Islet of Langerhans (tissue), 1 donor: ENCODE measurements around the gene ADAM15.

Source experiments
- FAIRE-seq: peaks from one replicate; lab custom pipeline; 2011; peaks lifted over from hg19 to GRCh38; lab: Jason Lieb, UNC

ADAM15 gene

DNA sequence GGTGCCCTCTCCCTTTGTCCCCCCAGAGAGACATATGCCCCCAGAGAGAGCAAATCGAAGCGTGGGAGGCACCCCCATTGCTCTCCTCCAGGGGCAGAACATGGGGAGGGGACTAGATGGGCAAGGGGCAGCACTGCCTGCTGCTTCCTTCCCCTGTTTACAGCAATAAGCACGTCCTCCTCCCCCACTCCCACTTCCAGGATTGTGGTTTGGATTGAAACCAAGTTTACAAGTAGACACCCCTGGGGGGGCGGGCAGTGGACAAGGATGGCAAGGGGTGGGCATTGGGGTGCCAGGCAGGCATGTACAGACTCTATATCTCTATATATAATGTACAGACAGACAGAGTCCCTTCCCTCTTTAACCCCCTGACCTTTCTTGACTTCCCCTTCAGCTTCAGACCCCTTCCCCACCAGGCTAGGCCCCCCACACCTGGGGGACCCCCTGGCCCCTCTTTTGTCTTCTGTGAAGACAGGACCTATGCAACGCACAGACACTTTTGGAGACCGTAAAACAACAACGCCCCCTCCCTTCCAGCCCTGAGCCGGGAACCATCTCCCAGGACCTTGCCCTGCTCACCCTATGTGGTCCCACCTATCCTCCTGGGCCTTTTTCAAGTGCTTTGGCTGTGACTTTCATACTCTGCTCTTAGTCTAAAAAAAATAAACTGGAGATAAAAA, 35.9 kb downstream of the ADAM15 start:
- FAIRE-seq: no peak

DNA sequence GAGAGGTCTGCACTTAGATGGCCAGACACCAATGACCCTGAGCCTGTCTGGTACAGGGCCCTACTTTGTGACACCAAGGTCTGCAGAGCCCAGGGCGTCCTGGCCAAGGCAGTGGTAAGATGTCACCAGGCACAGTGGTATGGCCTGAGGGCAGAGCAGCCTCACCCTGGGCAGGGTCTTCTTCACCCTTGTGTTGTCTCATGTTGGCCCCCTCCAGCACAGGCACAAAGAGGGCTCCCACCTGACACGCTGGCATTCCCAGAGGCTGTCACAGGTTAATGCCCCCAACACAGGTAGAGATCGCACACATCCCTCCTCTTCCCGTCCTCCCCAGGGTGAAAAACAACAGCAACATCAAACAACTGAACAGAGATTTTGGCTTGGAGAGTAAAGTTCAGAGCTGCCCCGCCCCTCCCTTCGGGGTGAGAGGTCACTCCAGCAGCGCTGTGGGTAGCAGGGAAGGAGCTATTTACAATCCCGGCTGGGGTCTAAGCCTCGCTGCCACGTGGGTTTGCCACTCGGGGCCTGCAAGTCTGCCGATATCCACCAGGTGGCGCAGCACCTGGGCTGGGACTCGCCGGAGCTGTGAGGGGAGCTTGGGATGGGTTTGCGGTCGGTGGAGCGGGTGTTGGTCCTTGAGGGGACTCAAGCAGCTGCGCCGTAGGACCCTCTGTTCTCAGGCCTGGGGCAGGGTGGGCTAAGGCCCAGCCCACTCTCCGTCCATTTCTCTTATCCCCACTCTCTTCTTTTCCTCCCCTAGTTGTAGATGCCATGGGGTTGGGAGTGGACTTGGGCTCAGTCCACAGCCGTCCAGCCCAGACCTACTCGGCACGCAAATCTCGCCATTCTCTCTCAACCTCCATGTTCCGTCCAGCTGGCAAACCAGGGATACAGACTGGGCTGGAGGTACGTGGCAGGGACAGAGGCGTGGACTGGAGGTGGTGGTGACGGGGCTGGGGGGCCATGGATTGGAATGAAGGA, 40.2 kb downstream of the ADAM15 start:
- no peak for FAIRE-seq

DNA sequence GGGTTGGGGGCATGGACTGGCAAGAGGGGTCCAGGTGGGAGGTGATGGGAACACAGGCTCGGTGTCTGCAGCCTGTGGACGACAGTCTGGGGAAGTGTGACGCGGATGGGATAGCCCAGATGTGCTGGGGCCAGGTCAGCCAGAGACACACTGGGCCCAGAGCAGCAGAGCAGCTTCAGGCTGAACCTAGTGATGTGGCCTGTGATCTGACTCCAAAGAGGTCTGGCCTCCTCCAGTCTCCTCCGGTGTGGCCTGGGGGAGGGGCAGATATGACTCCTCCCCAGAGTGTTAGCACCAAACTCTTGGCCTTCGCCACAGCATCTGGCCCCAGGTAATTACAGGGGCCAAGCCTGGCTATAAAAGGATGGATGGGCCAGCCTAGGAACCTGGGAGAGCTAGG, 41.0 kb downstream of the ADAM15 start:
- FAIRE-seq: no peak

DNA sequence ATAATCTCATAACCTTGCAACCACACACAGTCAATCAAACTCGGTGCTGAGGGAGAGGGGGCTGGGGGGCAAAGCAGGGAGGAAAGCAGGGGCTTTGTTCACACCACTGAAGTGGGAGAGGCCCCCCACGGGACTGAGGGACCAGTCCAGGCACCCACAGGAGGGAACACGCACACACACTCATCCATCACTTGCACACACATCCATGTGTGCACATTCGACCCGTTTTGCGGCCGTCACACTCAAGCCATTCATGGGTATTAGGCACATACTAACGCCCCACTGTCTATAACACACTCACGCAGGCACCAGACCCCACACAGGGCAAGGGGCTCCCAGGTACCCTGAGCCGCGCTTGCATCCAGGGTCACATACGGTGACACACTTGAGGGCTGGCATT, 41.5 kb downstream of the ADAM15 start:
- FAIRE-seq: no peak

DNA sequence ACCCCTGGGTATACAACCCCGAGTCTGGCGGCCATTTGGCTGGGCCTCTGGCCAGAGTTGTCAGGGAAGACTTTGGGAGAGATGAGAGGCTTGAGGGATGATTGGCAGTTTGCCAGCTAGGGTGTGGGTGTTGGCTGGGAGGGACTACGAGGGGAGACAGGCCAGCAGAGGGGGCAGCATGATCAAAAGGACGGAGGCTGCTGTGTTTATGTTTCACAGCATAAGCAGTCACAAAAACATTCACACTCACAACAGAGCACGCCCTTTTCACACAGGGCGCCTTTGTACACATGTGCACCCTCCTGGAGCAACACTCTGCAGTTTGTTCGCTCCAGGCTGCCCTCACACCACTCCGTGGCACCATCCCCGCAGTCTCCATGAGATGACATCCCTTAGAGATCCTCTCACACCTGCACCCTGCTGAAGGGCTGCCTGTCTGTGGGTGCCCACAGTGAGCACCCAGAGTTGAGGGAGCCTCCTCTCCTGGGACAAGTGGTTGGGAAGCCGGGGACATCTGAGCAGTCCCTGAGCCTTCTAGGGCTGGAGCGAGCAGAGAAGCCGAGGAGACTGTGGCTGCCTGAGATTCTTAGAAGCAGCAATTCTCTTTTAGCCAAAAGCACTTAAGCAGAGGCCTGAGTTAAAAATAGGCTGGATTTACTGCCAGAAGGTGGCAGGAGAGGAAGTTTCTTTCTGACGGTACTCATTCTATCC, 43.0 kb downstream of the ADAM15 start:
- FAIRE-seq: no peak

DNA sequence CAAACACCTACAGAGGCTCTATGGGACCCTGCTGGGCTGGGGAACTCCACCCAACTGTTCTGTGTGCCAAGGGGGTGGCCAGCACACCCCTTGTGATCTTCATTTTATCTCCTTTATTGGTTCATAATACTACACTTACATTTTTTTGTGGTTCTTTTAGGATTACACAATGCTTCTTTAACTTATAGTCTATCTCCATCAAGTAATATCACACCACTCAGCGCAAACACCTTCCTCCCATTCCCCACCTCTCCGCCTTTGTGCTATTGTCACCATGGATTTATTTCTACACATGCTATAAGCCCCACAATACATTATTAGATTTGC, 43.5 kb downstream of the ADAM15 start:
- FAIRE-seq: no peak

DNA sequence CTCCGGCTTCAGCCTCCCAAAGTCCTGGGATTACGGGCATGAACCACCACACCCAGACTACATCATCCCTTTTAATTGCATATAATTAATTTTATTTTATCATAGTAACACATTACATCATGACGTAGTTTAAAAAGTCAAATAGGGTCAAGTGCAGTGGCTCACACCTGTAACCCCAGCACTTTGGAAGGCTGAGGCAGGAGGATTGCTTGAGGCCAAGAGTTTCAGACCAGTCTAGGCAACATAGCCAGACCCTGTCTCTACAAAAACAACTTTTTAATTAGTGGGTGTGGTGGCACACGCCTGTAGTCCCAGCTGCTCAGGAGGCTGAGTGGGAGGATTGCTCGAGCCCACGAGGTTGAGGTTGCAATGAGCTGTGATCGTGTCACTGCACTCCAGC, 48.2 kb downstream of the ADAM15 start:
- no peak for FAIRE-seq

DNA sequence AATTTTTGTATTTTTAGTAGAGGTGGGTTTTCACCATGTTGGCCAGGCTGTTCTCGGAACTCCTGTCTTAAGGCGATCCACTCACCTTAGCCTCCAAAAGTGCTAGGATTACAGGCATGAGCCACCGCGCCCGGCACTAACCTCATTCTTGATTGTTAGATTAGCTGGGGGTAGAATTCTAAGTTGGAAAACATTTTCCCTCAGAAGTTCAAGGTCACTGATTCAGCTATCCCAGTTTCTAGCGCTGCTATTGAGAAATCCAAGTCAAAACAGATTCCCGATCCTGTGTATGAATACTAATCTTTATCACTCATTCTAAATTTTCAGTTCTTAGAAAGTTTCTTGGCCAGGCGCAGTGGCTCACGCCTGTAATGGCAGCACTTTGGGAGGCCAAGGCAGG, 52.2 kb downstream of the ADAM15 start:
- no peak for FAIRE-seq

DNA sequence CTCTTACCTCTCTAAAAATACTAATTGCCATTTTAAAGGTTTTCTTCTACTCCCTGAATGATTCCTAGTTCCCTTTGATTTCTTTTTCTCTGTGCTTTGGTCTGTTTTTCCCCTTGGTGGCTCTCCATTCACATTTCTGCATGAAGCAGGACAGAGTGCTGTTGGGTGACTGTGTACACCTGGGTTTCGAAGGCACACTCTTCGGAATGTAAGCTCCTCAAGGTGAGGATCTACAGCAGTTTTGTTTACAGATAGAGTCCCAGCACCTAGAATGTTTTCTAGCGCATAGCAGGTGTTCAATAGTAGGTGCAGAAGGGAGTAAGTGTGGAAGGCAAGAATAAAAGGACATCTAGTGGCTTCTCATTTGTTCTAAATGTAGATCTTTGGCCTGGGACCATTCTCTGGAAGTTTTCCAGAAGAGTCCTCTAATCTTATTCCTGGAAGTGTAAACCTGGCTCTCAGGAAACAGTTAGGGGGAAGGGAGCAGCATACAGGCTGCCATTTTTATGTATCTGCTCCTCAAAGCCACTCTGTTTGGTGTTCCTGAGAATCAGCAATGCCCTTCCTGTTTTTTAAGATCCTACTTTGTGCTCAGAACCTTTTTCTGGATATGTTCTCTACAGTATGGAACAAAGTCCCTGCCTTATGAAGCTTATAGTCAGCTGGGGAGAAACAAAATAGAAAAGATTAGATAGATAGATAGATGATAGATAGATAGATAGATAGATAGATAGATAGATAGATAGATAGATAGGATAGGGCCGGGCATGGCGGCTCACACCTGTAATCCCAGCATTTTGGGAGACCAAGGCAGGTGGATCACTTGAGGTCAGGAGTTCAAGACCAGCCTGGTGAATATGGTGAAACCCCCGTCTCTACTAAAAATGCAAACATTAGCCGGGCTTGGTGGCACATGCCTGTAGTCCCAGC, 53.8 kb downstream of the ADAM15 start:
- no peak for FAIRE-seq

DNA sequence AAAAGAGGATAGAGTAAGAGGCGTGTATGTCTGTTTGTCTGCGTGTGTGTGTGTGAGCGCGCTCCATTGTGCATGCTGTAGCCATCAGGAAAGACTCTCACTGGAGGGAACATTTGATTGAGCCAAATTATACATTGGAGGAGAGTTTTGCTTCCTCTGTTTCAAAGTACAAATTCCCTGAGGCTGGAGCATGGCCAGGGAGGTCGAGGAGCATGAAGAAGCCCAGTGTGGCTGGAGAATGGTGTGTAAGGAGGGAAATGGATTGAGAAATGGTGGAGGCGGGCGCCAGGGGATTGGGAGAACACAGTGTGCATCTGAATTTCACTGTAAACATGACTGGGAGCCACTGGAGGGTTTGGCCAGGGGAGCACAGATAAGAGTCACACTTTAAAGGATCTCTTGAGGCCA, 54.5 kb downstream of the ADAM15 start:
- no peak for FAIRE-seq

DNA sequence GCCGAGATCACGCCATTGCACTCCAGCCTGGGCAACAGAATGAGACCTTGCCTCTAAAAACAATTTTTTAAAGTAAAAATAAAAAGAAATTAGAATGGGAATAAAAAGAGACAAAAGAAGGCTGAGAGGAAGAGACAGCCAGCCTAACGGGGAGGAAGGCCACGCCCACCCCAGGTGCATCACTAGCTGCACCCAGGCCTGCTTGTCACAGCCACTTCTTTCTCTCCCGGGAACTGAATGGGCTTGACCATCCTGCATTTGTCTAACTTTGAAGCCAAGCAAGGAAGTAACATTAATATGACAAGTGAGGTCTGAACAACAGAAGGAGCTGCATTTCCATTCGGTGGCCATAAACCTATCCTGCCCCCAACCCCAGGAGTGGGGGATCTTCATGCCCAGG, 55.7 kb downstream of the ADAM15 start:
- FAIRE-seq: no peak

DNA sequence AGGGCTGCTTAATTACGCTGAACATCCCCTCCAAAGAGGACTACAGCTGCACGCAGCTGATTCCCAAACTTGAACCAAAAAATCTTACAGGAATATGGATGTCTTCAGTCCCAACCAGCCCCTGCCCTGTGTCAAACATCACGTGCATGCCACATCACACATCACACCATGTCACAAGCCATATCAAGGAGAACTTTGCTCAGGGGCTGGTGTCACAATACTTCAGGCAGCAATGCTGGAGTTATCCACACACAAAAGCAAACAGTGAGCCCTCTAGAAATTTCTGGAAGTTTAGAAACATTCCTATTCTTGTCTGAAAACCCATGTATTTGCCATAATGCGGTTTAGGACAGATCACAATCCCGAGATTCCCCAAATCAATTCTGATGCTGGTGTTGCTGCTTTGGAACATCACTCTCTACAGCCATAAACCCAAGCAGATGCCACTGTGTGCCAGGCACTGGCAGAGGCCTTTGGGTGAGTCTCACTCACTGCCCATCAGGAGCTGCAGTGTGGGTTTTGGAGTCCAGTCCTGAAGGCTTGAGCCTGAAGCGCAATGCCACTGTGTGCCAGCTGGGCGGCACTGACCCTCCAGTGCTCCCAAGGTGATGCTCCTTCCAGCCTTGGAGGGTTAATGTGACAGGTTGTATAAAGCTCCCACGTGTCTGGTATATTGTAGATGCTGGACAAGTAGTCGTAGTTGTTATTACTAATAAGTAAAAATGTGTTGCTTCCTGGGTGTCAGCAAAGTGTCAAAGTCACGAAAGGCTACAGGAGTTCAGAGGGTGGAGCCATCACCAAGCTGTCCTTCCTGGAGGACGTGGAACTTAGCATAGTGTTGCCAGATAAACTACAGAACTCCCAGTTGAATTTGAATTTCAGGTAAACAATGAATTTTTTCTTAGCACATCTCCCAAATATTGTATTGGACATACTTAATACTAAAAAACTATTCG, 56.5 kb downstream of the ADAM15 start:
- no peak for FAIRE-seq

DNA sequence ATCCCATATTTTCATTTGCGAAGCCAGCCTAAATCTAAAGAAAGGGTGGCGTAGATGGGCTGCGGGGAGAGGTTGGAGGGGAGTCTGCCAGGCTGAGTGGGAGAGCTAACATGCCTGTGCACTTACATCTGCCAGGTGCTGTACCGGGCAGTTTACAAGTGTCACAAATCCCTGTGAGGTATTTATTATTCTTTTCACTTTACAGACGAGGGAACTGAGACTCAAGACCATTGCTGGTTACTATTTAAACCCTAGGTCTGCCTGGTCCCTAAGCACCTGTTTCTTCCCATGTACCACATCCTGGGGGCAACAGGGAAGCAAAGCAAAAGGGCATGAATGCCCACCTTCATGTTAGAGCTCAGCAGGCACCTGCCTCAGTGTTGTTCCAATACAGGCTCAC, 57.2 kb downstream of the ADAM15 start:
- no peak for FAIRE-seq

DNA sequence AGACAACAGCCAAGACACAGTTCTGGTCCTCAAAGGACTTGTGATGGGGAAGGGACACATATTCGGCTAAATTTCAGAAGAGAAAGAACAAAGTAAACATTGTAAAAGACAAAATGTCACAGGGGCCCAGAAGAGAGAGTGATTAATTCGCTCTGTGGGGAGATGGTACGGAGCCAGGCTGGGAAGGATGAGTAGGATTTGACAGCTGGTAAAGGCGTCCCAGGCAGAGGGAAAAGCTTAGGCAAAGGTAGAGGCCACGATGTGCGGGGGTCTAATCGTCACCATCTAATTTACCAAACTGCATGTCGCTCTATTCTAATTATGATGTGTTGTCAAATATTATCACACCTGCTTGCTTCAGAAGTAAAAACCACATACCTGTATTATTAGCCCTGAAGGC, 59.3 kb downstream of the ADAM15 start:
- no peak for FAIRE-seq

DNA sequence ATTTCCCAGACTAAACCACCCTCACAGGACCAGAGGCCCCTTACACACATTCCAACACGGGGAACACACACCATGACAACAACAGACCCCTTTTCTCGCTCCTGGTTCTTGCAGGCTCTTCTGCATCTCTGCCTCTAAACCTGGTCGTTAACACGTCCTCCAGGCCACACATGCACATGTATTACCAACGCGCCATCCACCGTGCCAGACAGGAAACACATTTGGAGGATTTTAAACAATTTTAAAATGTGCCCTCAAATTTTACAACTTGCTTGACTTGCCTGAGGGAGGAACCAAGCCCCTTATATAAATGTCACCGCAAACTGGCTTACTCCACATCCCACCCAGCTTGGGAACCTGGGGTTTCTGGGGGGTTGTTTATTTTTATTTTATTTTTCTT, 59.7 kb downstream of the ADAM15 start:
- no peak for FAIRE-seq
